ENCODE data around the gene TERT.
A peak's percentile ranks its signal among the peaks of the same experiment; 100 is the strongest.
"Not testable (repeated sequence)": the region's sequence is repeated elsewhere in the genome, so short reads cannot be mapped to it uniquely, and the experiment has no call there.

The TERT gene

GRCh38 chr5:1277781-1278180, 17.1 kb downstream of the TERT start:
- no peak for DNase-seq

GRCh38 chr5:1277331-1277730, 17.5 kb downstream of the TERT start:
- no peak for DNase-seq

GRCh38 chr5:1276930-1277329, 17.9 kb downstream of the TERT start:
- no peak for DNase-seq

GRCh38 chr5:1275397-1276391, 19.2 kb downstream of the TERT start:
- not testable (repeated sequence) for DNase-seq

GRCh38 chr5:1274471-1274870, 20.4 kb downstream of the TERT start:
- DNase-seq, result no peak

GRCh38 chr5:1273745-1274144, 21.1 kb downstream of the TERT start:
- no peak for DNase-seq

- DNase-seq, result no peak
Measured at GRCh38 chr5:1272201-1272600, 22.7 kb downstream of the TERT start.

- DNase-seq, result no peak
Measured at GRCh38 chr5:1270933-1271914, 23.6 kb downstream of the TERT start.

- no peak for DNase-seq
Measured at GRCh38 chr5:1270426-1270825, 24.4 kb downstream of the TERT start.

GRCh38 chr5:1268666-1269065, 26.2 kb downstream of the TERT start:
- DNase-seq, result peak in 1 of 2 donors; percentile 26

- no peak for DNase-seq
Measured at GRCh38 chr5:1268056-1268455, 26.8 kb downstream of the TERT start.

GRCh38 chr5:1267464-1267863, 27.4 kb downstream of the TERT start:
- DNase-seq, result not testable (repeated sequence)

- DNase-seq, result no peak
Measured at GRCh38 chr5:1266791-1267190, 28.1 kb downstream of the TERT start.

GRCh38 chr5:1265461-1266455, 29.1 kb downstream of the TERT start:
- DNase-seq, result no peak

- no peak for DNase-seq
Measured at GRCh38 chr5:1265026-1265425, 29.8 kb downstream of the TERT start.

- DNase-seq, result no peak
Measured at GRCh38 chr5:1264211-1264610, 30.7 kb downstream of the TERT start.

GRCh38 chr5:1262381-1262780, 32.5 kb downstream of the TERT start:
- no peak for DNase-seq

- no peak for DNase-seq
Measured at GRCh38 chr5:1261643-1262042, 33.2 kb downstream of the TERT start.

GRCh38 chr5:1259806-1260480, 34.9 kb downstream of the TERT start:
- no peak for DNase-seq

- no peak for DNase-seq
Measured at GRCh38 chr5:1257841-1258240, 37.0 kb downstream of the TERT start.

- DNase-seq, result no peak
Measured at GRCh38 chr5:1257363-1257762, 37.5 kb downstream of the TERT start.

GRCh38 chr5:1256776-1257175, 38.1 kb downstream of the TERT start:
- DNase-seq, result no peak
